CD4-positive, alpha-beta T cell treated with Interleukin-6 for 4 hours (primary cell): ENCODE results near the gene PSMB2.
A peak's percentile ranks its signal among the peaks of the same experiment; 100 is the strongest.
"Not testable (repeated sequence)": the region's sequence is repeated elsewhere in the genome, so short reads cannot be mapped to it uniquely, and the experiment has no call there.

Source experiments
- DNase-seq: peaks from one replicate; pipeline ENCODE4 v3.0.0-alpha.2; 2020; ENCODE audit warnings: mixed read lengths

The PSMB2 gene

DNA sequence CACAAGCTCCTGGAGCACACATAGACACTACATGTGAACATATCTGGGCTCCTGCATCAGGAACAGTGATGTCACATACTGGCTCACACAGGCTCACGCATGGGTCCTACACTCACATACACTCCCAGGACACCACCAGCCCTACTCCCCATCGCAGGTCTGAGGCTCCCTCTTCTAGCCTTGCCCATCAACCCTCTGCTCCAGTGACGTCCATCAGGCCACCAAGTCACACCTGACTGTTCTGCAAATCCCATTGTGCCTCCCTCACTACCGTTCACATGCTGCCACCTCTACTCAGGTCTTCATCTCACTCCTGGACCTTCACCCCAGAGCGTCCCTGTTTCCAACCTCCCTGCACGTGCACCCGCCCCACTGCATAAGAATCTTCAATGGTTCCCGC is 50.1 kb downstream of the PSMB2 start:
- no peak for DNase-seq

DNA sequence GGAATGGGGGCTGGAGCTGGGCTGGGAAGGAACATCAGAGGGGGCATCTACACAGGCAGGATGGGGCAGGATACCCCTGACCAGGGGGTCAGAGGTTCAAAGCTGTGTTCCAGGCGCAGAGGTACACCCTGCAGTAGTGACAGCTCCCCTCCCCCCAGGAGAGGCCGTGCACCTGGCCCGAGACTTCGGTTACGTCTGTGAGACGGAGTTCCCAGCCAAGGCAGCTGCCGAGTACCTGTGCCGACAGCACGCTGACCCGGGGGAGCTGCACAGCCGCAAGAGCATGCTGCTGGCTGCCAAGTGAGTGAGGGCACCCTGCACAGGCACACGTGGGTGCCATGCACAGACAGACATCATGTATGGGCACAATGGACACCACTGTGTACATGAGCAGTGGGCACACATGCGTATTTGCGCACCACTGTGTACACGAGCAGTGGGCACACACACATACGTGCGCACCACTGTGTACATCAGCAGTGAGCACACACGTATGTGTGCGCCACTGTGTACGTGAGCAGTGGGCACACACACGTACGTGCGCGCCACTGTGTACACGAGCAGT is 50.8 kb downstream of the PSMB2 start:
- no peak for DNase-seq

DNA sequence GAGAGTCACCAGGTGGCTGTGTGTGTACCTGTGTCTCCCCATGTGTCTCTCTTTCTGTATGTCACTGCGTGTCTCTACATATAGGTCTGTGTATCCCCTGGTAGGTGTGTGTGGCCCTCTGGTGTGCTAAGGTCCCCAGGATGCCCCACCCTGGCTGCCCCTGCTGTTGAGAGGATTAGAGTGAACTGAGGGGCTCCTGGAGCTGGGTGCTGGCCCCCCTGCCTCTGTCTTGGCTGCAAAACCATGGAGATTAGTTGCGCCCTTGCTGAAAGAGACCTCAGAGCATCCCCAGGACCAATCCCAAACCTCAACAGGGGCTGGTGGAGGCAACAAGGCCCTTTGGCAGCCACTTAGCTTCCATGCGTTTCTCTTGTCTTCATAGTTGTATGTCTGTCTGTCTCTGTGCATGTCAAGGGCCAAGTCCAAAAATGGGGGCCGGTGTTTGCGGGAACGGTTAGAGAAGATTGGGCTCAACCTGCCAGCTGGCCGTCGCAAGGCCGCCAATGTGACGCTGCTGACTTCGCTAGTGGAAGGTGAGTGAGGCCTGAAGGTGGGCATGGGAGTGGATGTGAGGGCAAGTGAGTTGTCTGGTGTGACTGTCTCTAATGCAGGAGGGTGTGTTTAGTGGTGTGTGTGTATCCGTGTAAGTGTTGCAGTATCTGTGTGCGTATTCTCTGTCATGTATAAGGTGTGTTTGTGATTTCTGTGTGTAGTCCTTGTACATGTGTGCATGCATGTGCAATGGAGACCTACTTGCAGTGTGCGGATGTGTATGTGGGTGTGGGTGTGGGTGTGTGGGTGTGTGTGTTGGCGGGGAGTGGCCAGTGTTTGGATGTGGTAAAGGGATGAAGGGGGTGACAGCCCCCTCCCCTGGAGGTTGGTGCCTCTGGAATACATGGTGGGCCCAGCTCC is 51.6 kb downstream of the PSMB2 start:
- no peak for DNase-seq

- no peak for DNase-seq
Observed at GRCh38 chr1:35588197-35588910, 53.0 kb downstream of the PSMB2 start.

DNA sequence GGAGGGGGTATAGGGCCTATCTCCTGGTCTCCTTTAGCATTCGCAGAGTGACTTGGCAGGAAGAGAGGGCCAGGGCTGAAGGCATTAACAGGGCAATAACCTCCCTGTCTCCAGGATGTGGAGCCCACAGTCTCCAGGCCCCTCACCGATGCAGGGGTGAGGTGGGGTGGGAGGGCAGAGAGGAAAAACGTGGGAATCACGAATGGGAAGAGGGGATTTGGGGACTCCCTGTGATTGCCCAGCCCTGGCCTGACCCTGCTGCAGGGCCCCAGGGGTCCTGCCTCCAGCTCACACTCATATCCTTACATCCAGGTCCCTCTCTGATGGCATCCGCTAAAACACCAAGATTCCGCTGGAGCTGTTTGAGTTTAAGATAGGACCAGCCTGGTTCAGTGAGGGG is 53.6 kb downstream of the PSMB2 start:
- DNase-seq, result no peak

GRCh38 chr1:35586808-35587207 is 54.5 kb downstream of the PSMB2 start:
- no peak for DNase-seq

GRCh38 chr1:35585805-35586204 is 55.5 kb downstream of the PSMB2 start:
- DNase-seq, result not testable (repeated sequence)

GRCh38 chr1:35585281-35585680 is 56.0 kb downstream of the PSMB2 start:
- no peak for DNase-seq

GRCh38 chr1:35581621-35582020 is 59.7 kb downstream of the PSMB2 start:
- DNase-seq, result not testable (repeated sequence)

- no peak for DNase-seq
Observed at GRCh38 chr1:35580949-35581388, 60.4 kb downstream of the PSMB2 start.

DNA sequence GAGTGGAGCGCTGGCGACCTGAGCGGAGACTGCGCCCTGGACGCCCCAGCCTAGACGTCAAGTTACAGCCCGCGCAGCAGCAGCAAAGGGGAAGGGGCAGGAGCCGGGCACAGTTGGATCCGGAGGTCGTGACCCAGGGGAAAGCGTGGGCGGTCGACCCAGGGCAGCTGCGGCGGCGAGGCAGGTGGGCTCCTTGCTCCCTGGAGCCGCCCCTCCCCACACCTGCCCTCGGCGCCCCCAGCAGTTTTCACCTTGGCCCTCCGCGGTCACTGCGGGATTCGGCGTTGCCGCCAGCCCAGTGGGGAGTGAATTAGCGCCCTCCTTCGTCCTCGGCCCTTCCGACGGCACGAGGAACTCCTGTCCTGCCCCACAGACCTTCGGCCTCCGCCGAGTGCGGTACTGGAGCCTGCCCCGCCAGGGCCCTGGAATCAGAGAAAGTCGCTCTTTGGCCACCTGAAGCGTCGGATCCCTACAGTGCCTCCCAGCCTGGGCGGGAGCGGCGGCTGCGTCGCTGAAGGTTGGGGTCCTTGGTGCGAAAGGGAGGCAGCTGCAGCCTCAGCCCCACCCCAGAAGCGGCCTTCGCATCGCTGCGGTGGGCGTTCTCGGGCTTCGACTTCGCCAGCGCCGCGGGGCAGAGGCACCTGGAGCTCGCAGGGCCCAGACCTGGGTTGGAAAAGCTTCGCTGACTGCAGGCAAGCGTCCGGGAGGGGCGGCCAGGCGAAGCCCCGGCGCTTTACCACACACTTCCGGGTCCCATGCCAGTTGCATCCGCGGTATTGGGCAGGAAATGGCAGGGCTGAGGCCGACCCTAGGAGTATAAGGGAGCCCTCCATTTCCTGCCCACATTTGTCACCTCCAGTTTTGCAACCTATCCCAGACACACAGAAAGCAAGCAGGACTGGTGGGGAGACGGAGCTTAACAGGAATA is 64.0 kb downstream of the PSMB2 start:
- peak; percentile 73 for DNase-seq

DNA sequence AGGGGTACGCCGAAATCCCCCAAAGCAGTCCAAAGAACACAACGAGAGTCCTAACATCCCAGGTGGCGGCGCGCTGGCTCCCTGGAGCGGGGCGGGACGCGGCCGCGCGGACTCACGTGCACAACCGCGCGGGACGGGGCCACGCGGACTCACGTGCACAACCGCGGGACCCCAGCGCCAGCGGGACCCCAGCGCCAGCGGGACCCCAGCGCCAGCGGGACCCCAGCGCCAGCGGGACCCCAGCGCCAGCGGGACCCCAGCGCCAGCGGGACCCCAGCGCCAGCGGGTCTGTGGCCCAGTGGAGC is 64.6 kb downstream of the PSMB2 start:
- DNase-seq, result not testable (repeated sequence)

DNA sequence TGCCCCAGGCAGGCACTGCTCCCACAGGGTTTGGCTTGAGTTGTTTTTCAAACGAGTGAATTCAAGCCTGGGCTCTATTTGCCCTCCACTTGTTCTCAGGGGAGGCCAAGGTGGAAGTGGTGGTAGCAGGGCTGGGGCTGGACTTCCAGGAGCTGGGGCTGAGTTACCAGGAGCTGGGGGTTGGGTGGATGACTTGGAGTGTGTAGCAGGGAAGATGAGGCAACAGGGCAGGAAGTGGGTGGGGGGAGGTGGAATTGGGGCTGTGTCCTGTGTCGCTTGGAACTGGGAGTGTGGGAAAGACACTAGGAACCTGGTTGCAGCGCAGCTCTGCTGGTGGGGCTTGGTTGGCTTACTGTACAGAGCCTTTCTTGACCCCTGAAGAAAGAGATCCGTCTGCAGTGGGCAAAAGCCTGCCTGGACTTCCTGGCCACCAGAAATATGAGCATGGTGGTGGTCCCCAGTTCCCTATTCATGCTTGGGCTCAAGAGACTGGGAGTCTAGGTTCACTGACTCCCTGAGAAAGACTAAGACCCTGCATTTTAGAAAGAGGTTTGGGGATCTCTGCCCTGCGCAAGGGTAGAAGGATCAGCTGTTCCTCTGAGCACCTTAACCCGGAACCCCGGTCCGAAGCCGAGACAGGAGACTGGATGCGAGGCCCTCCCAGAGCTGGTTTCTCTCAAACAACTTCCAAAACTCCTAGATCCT is 65.1 kb downstream of the PSMB2 start:
- no peak for DNase-seq

DNA sequence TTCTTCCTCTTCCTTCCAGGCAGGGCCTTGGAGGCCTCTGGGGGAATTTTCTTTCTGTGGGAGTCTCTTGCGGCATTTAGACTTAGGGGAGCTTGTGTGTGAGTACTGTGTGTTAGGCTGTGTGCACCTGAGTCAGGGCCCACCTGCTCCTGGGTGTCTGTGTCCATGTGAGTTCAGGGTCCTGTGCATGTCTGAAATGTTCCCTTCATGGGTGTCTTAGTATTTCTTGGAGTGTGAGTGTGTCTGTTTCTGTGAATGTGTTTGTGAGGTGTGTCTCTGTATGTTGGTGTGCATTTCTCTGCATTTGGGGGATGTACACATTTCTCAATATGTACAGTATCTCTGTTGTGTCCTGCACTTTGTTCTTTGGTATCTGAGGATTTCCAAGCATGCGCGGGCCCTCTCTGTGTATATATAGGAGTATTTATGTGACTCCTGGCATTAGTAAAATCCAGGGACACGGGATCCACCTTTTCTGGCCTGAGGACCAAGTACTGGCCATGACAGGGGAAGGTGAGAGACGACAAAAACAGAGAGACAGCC is 65.8 kb downstream of the PSMB2 start:
- no peak for DNase-seq

DNA sequence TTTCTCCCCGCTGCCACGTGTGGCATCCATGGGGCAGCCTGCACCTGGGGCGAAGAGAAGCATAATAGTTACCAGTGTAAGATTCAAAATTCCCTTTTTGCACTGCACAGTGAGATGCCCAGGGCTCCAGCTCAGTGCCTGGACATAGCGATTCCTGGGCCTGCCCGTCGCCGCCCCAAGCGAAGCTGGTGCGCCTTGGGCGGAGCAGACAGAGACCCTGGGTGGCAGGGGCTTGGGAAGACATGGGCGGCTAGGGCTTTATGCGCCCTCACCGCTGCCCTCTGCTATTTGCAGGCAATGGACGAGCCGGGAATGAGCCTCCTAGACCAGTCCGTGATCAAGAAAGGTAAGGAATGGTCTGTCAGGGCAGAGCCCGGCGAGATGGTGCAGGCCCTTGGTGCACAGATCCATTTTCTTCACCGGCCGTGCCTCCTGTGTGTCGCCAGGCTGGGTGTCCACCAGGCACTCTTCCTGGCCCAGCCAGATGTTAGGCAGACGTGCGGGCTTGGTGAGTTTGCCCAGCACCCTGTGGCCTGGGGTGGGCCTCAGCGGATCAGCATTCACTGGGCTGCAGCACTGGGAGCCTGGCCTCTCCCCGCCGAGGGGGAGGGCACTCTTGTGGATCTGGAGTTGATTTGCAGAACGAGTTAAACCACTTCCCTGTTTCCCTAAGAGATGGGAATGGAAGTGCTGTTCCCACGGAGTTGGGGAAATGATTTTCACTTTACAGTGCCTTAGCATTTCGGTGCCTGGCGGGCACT is 66.5 kb downstream of the PSMB2 start:
- no peak for DNase-seq

DNA sequence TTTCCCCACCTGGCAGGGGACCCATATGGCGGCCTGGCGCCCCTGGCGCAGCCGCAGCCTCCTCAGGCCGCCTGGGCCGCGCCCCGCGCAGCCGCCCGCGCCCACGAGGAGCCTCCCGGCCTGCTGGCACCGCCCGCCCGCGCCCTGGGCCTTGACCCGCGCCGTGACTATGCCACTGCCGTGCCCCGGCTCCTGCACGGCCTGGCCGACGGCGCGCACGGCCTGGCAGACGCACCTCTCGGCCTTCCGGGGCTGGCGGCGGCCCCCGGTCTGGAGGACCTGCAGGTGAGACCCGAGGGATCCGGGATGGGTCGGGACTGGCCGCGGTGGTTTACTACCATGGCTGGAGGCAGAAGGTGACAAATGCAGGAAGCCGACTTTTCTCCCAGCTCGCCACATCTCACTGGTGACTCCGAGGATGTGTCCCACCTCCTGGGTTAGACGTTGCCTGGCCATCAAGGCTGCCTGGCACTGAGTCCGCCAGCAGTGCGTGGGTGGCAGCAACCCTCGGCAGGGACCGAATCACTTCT is 67.1 kb downstream of the PSMB2 start:
- no peak for DNase-seq

DNA sequence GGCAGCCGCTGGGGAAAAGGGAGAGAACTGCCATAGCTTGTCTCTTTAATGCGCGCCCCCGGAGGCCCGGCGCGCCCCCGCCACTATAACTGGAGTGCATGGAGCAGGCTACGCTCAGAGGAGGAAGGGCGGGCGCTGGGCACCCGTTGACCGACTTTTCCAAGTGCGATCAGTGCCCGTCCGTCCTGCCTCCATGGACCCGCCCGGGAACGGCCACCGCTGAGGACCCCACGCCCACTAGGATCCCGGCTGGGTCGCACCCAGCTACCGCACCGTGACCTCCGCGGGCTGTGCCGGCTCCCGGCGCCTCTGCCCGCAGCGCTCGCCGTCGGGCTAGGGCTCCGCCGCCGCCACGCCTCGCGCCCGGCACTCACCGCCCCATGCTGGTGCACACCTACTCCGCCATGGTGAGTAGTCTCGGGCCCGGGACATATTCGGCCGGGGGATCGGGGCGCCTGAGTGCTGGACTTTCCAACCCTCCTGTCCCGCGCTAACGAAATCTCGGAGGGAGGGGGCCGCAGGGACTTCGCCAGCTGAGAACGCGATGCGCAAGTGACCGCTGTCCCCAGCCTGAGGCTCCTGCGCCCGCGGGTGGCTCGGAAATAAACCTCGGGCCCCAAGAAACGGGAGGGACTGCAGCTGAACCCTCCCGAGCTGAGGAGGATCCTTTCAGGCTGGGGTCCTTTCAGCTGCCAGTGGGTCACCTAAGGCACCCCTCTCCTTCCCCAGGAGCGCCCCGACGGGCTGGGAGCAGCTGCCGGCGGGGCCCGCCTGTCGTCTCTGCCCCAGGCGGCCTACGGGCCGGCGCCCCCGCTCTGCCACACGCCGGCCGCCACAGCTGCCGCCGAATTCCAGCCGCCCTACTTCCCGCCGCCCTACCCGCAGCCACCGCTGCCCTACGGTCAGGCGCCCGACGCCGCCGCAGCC is 67.9 kb downstream of the PSMB2 start, which contains the start of gene TFAP2E:
Gene TFAP2E (plus strand): TSS at position 117 of the 927 bp plus-strand sequence. CDS start 264 bp downstream, at position 381.
- no peak for DNase-seq

DNA sequence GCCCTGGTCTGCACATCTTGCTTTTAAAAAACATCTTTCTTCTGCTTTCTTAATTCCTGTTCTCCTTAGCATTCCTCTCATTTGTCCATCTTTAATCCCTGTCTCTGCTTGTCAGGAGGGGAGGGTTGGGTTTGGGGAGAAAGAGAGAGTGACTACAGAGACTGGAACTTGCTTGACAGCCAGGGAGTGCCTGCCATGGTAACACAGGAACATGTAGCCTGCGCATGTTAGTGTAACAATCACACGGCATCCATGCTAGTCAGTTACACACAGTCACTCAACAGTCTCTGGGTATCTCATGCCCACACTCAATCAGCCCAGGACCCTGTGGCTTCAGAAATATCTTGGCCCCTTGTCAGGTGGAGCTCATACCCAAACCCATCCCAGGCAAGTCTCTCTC is 69.0 kb downstream of the PSMB2 start:
- DNase-seq, result no peak

- no peak for DNase-seq
Observed at GRCh38 chr1:35571263-35571662, 70.1 kb downstream of the PSMB2 start.
